GM12865 (cell line): Measurements from ENCODE around the gene ST8SIA4.

Experiments used
- DNase-seq: peaks from one replicate; pipeline ENCODE4 v3.0.0; 2010; ENCODE audit warnings: low read depth
- H3K4me3 ChIP-seq: 2 replicates; pipeline ENCODE4 v1.5.1; 2011; ENCODE audit warnings: mild to moderate bottlenecking, low read depth, low read length, control low read depth
- CTCF ChIP-seq: IDR thresholded peaks from 2 replicates; pipeline ENCODE4 v1.5.1; 2011; ENCODE audit warnings: low read length, control low read depth, low read depth, inconsistent platforms; ENCODE audit not compliant: insufficient read depth; ENCODE audit errors: missing control alignments

Gene ST8SIA4

GRCh38 chr5:100818340-100818739 is 84.7 kb downstream of the ST8SIA4 start:
- no peak for DNase-seq
- no peak overlapping the region for H3K4me3 ChIP-seq
- TF ChIP-seq CTCF, result no peak

DNA sequence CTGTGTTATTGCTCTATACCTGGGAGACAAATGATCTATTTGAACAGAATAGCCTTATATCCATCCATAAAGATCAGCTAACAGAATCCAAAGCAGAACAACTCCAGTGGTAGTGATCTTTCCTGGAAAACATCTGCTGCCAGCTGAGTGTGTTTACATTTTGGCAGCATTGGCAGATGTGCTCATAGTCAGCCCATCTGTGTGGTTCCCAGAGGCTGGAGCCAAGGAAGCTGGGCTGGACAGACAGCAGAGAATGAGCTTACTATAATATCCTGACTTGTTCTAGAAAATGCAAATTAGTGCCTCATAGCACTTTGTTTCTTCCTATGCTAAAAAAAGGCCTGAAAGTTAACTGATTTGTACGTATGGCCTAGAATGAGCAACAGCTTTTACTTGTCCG is 99.7 kb downstream of the ST8SIA4 start:
- H3K4me3 ChIP-seq, result no peak overlapping the region
- no peak for DNase-seq
- no peak for TF ChIP-seq CTCF

DNA sequence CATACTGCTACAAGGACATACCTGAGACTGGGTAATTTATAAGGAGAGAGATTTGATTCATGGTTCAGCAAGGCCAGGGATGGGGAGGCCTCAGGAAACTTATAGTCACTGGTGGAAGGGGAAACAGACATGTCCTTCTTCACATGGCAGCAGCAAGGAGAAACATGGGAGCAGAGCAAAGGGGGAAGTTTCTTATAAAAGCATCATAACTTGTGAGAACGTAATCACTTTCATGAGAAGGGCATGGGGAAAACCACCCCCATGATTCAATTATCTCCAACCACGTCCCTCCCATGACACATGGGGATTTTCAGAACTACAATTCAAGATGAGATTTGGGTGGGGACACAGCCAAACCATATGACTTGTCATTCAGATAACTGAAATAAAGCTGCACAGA is 100.9 kb downstream of the ST8SIA4 start:
- DNase-seq, result no peak
- no peak for TF ChIP-seq CTCF
- H3K4me3 ChIP-seq, result no peak overlapping the region

DNA sequence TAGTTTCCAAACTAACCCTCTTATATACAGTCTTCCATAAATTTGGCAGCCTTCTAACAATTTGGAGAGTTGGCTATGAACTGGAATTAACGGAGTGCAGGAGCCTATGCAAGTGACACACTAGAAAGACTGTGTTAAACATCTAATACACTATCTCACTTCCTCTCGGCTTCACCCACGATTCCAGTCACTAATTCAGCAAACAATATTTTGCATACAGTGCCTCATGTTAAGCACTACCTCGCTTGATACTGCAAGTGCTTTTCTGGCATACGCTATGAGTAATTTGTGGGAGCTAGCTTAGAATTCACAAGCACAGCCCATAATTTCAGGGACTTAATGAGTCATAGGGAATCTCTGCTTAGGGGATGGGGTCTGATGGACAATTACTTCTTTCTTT is 102.5 kb downstream of the ST8SIA4 start:
- no peak overlapping the region for H3K4me3 ChIP-seq
- DNase-seq, result peak; percentile 46
- no peak for TF ChIP-seq CTCF

GRCh38 chr5:100799166-100799565 is 103.9 kb downstream of the ST8SIA4 start:
- no peak for DNase-seq
- no peak for TF ChIP-seq CTCF
- H3K4me3 ChIP-seq, result no peak overlapping the region

- TF ChIP-seq CTCF, result no peak
- no peak overlapping the region for H3K4me3 ChIP-seq
- DNase-seq, result no peak
Measured at GRCh38 chr5:100797861-100798260, 105.2 kb downstream of the ST8SIA4 start.

- TF ChIP-seq CTCF, result no peak
- no peak for DNase-seq
Measured at GRCh38 chr5:100796851-100797250, 106.2 kb downstream of the ST8SIA4 start.

More at GRCh38 chr5:100796851-100797250, 106.2 kb downstream of the ST8SIA4 start:
- H3K4me3 ChIP-seq, result no peak overlapping the region
